Mesendoderm (in vitro differentiated cells): Measurements from ENCODE around the gene ERICH6B.
"Not testable (repeated sequence)": the region's sequence is repeated elsewhere in the genome, so short reads cannot be mapped to it uniquely, and the experiment has no call there.

Experiments
- DNase-seq: peaks from one replicate; pipeline ENCODE4 v3.0.0; 2013
- H2AK5ac ChIP-seq: 2 replicates; pipeline ENCODE4 v1.6.1; 2013; ENCODE audit warnings: low read length, inconsistent platforms
- H2BK120ac ChIP-seq: 2 replicates; pipeline ENCODE4 v1.6.1; 2013; ENCODE audit warnings: low read depth, mild to moderate bottlenecking, low read length, moderate library complexity, mixed read lengths
- H2BK15ac ChIP-seq: replicated peaks from 2 replicates; pipeline ENCODE4 v1.6.1; 2013; ENCODE audit warnings: low read depth, mild to moderate bottlenecking, moderate library complexity
- H2BK5ac ChIP-seq: 2 replicates; pipeline ENCODE4 v1.6.1; 2013; ENCODE audit warnings: low read length, inconsistent platforms
- H3K18ac ChIP-seq: 2 replicates; pipeline ENCODE4 v1.6.1; 2013; ENCODE audit warnings: mild to moderate bottlenecking, low read length, mixed read lengths
- H3K23ac ChIP-seq: one replicate; pipeline ENCODE4 v1.6.1; 2013; ENCODE audit warnings: low read length
- H3K27ac ChIP-seq: 2 replicates; pipeline ENCODE4 v1.5.1; 2013; ENCODE audit warnings: low read depth, mild to moderate bottlenecking, inconsistent platforms, low read length, moderate library complexity
- H3K27me3 ChIP-seq: 2 replicates; pipeline ENCODE4 v1.6.1; 2013; ENCODE audit warnings: low read length, control low read depth, mild to moderate bottlenecking, inconsistent platforms; ENCODE audit not compliant: insufficient read depth, poor library complexity
- H3K36me3 ChIP-seq: 2 replicates; pipeline ENCODE4 v1.6.1; 2013; ENCODE audit warnings: low read length, inconsistent platforms; ENCODE audit not compliant: control insufficient read depth, insufficient read depth
- H3K4ac ChIP-seq: one replicate; pipeline ENCODE4 v1.6.1; 2013; ENCODE audit warnings: low read depth, mild to moderate bottlenecking, low read length, moderate library complexity
- H3K4me1 ChIP-seq: 2 replicates; pipeline ENCODE4 v1.6.1; 2013; ENCODE audit warnings: low read depth, low read length, inconsistent platforms; ENCODE audit not compliant: control insufficient read depth
- H3K4me2 ChIP-seq: 2 replicates; pipeline ENCODE4 v1.6.1; 2013; ENCODE audit warnings: low read length
- H3K4me3 ChIP-seq: 2 replicates; pipeline ENCODE4 v1.5.1; 2013; ENCODE audit warnings: mild to moderate bottlenecking, low read length
- H3K56ac ChIP-seq: one replicate; pipeline ENCODE4 v1.6.1; 2013; ENCODE audit warnings: low read length
- H3K79me1 ChIP-seq: 2 replicates; pipeline ENCODE4 v1.6.1; 2013; ENCODE audit warnings: low read length, inconsistent platforms
- H3K79me2 ChIP-seq: 2 replicates; pipeline ENCODE4 v1.6.1; 2013; ENCODE audit warnings: mild to moderate bottlenecking, low read length; ENCODE audit not compliant: control insufficient read depth, insufficient read depth
- H3K9ac ChIP-seq: 2 replicates; pipeline ENCODE4 v1.6.1; 2013; ENCODE audit warnings: low read length, inconsistent platforms
- H4K5ac ChIP-seq: one replicate; pipeline ENCODE4 v1.6.1; 2013; ENCODE audit warnings: low read length
- H4K8ac ChIP-seq: one replicate; pipeline ENCODE4 v1.6.1; 2013; ENCODE audit warnings: low read depth, mild to moderate bottlenecking, control low read depth, low read length, moderate library complexity
- WGBS: extraction: QIAGEN DNeasy Blood & Tissue Kit; methylation state at CpG from one replicate; pipeline ENCODE4 v1.1.7; 2013; ENCODE audit warnings: low lambda C conversion rate, missing lambda C conversion rate; ENCODE audit not compliant: insufficient coverage; ENCODE audit errors: extremely low coverage; 5-methylcytosine and 5-hydroxymethylcytosine counted together

The ERICH6B gene

GRCh38 chr13:45658586-45659235 is 43.2 kb upstream of the ERICH6B start:
- H4K8ac ChIP-seq = no peak overlapping the region
- H2BK5ac ChIP-seq = no peak overlapping the region
- no peak overlapping the region for H2BK120ac ChIP-seq
- no peak overlapping the region for H4K5ac ChIP-seq
- DNase-seq = no peak
- H3K9ac ChIP-seq = no peak overlapping the region
- no peaks in the 10 kb centered on the region for H3K79me2 ChIP-seq
- H3K4me3 ChIP-seq = no peak overlapping the region
- H2AK5ac ChIP-seq = no peak overlapping the region
- no peak overlapping the region for H3K18ac ChIP-seq
- no peak overlapping the region for H3K23ac ChIP-seq
- H3K4me2 ChIP-seq = no peak overlapping the region
- H3K4me1 ChIP-seq = no peaks in the 10 kb centered on the region
- no CpG with 5 or more reads among the region's 5 CpGs for WGBS
- H3K27me3 ChIP-seq = no peaks in the 10 kb centered on the region
- no peak overlapping the region for H3K4ac ChIP-seq
- H2BK15ac ChIP-seq = no peak overlapping the region
- H3K79me1 ChIP-seq = no peaks in the 10 kb centered on the region
- H3K56ac ChIP-seq = no peak overlapping the region
- H3K27ac ChIP-seq = no peak overlapping the region
- H3K36me3 ChIP-seq = no peaks in the 10 kb centered on the region

GRCh38 chr13:45654633-45655349 is 39.3 kb upstream of the ERICH6B start:
- WGBS = no CpG with 5 or more reads among the region's 5 CpGs
- Histone ChIP-seq H3K27ac (no peak overlapping the region), H3K4me3 (no peak overlapping the region)

GRCh38 chr13:45645263-45645662 is 29.7 kb upstream of the ERICH6B start:
- not testable (repeated sequence) for H2AK5ac ChIP-seq, H3K4me2 ChIP-seq, H4K8ac ChIP-seq, H2BK120ac ChIP-seq, H3K4me1 ChIP-seq, H3K79me1 ChIP-seq, H3K18ac ChIP-seq, H3K56ac ChIP-seq, H3K36me3 ChIP-seq, H4K5ac ChIP-seq, H3K23ac ChIP-seq, H3K4ac ChIP-seq, H2BK15ac ChIP-seq, H3K27ac ChIP-seq, H3K79me2 ChIP-seq, DNase-seq, H3K4me3 ChIP-seq, H2BK5ac ChIP-seq, H3K27me3 ChIP-seq, H3K9ac ChIP-seq
- WGBS = no CpG with 5 or more reads among the region's 17 CpGs

More at GRCh38 chr13:45654633-45655349, 39.3 kb upstream of the ERICH6B start:
- Histone ChIP-seq H4K8ac (no peak overlapping the region), H3K36me3 (no peaks in the 10 kb centered on the region), H2AK5ac (no peak overlapping the region), H3K18ac (no peak overlapping the region), H3K27me3 (no peaks in the 10 kb centered on the region), H3K23ac (no peak overlapping the region), H2BK15ac (no peak overlapping the region), H4K5ac (no peak overlapping the region), H3K79me2 (no peaks in the 10 kb centered on the region), H3K56ac (no peak overlapping the region), H2BK5ac (no peak overlapping the region), H3K4ac (no peak overlapping the region), H3K9ac (no peak overlapping the region), H3K79me1 (no peaks in the 10 kb centered on the region), H2BK120ac (no peak overlapping the region), H3K4me2 (no peak overlapping the region), H3K4me1 (no peaks in the 10 kb centered on the region)
- no peak for DNase-seq

- H2BK5ac ChIP-seq, H3K4me3 ChIP-seq, H4K8ac ChIP-seq, H3K56ac ChIP-seq, H2AK5ac ChIP-seq, H3K27me3 ChIP-seq, H3K79me1 ChIP-seq, H3K36me3 ChIP-seq, H3K79me2 ChIP-seq, H3K23ac ChIP-seq, H3K4me2 ChIP-seq, H3K9ac ChIP-seq, H3K4ac ChIP-seq, H2BK15ac ChIP-seq, H3K4me1 ChIP-seq, H3K27ac ChIP-seq, H3K18ac ChIP-seq, H4K5ac ChIP-seq, H2BK120ac ChIP-seq: not testable (repeated sequence)
- no CpG with 5 or more reads among the region's 1 CpG for WGBS
- DNase-seq = peak; percentile 11
Observed at GRCh38 chr13:45642159-45642558, 26.6 kb upstream of the ERICH6B start.

- not testable (repeated sequence) for H3K4ac ChIP-seq, H2BK15ac ChIP-seq, H3K9ac ChIP-seq, H3K79me2 ChIP-seq, DNase-seq, H4K5ac ChIP-seq, H3K27me3 ChIP-seq, H3K27ac ChIP-seq, H3K18ac ChIP-seq, H3K4me1 ChIP-seq, H2BK5ac ChIP-seq, H3K79me1 ChIP-seq, H3K4me2 ChIP-seq, H3K36me3 ChIP-seq, H3K4me3 ChIP-seq, H4K8ac ChIP-seq, H2AK5ac ChIP-seq, H3K56ac ChIP-seq, H3K23ac ChIP-seq, H2BK120ac ChIP-seq
- no CpG with 5 or more reads among the region's 1 CpG for WGBS
Observed at GRCh38 chr13:45635291-45635690, 19.8 kb upstream of the ERICH6B start.
